GM12878 (cell line): ENCODE measurements around the gene SLC35A2. TPM values are rescaled to one million over a fixed set of nuclear protein-coding genes. Genes with fewer than 3 reads are reported as not detected.
A peak's percentile ranks its signal among the peaks of the same experiment; 100 is the strongest.

Experiments used
- IKZF1 ChIP-seq: fragments of 450-650 bp; conservative IDR thresholded peaks from 2 replicates; pipeline ENCODE4 v1.6.1; 2017; ENCODE audit warnings: antibody characterized with exemption, mild to moderate bottlenecking
- MTA3 ChIP-seq: IDR thresholded peaks from 2 replicates; pipeline ENCODE4 v1.6.1; 2012; ENCODE audit warnings: low read length, inconsistent platforms, borderline replicate concordance
- RBBP5 ChIP-seq: fragments of 200-600 bp; sonication (generic); conservative IDR thresholded peaks from 2 replicates; pipeline ENCODE4 v1.6.1; 2016
- RELB ChIP-seq: fragments of 450-650 bp; IDR thresholded peaks from 2 replicates; pipeline ENCODE4 v1.6.1; 2017; ENCODE audit warnings: low read depth, mild to moderate bottlenecking, moderate library complexity
- SIN3A ChIP-seq: IDR thresholded peaks from 2 replicates; pipeline ENCODE4 v1.6.1; 2012; ENCODE audit warnings: low read depth, low read length, improper control_type of control experiment
- ZNF274 ChIP-seq: IDR thresholded peaks from one replicate; pipeline ENCODE4 v1.8.0; 2011; ENCODE audit not compliant: insufficient read length, insufficient read depth
- ZNF592 ChIP-seq: fragments of 450-650 bp; IDR thresholded peaks from 2 replicates; pipeline ENCODE4 v1.6.1; 2017; ENCODE audit warnings: mild to moderate bottlenecking, moderate library complexity
- polyA plus RNA-seq, 11 experiments: library from polyadenylated mRNA; depleted of rRNA in 4 of 11; unstranded in 6 of 11; stranded (reverse) in 5 of 11; fragments of >200 nt; fragmentation: Nextera tagmentation in 4 of 11; fragmentation: Illumina TruSeq in 1 of 11; extraction: Ambion mirVana in 4 of 11; extraction: Trizol in 1 of 11; gene quantifications; 1 replicate in 1 of 11; 2 replicates in 10 of 11; pipeline versions ENCODE4 v1.2.1 to v1.2.3, GENCODE V29; 2011 to 2016; ENCODE audit warnings: inconsistent platforms in 2 of 11, missing spikeins in 2 of 11, low read depth in 1 of 11
- total RNA-seq, 4 experiments: library from RNA; depleted of rRNA in 3 of 4; stranded (reverse); fragments of >200 nt in 3 of 4; fragmentation: Illumina TruSeq in 1 of 4; extraction: Trizol in 1 of 4; gene quantifications; 2 replicates each; pipeline versions ENCODE4 v1.2.1 to v1.2.3, GENCODE V29; 2013 to 2021

SLC35A2 gene
- total and polyA plus RNA-seq, 10 of the 15 experiments (the other 5 are each of a cell fraction or from before 2014, with no cell fraction given) = 2.1 to 27.4 (median 14.9) TPM

GRCh38 chrX:48957827-48958634 is 46.6 kb upstream of the SLC35A2 start (continued):
- TF ChIP-seq ZNF592 = no peak
- no peak for TF ChIP-seq RBBP5
- TF ChIP-seq SIN3A = peak; percentile 61; the same call in 1 of the 2 replicates
- peak; percentile 80 for TF ChIP-seq RELB
- no peak for TF ChIP-seq ZNF274
- TF ChIP-seq IKZF1 = peak; percentile 61
- TF ChIP-seq MTA3 = no peak
